Measurements from ENCODE around the gene RBM39.
"Not testable (repeated sequence)": the region's sequence is repeated elsewhere in the genome, so short reads cannot be mapped to it uniquely, and the experiment has no call there.

The RBM39 gene

DNA sequence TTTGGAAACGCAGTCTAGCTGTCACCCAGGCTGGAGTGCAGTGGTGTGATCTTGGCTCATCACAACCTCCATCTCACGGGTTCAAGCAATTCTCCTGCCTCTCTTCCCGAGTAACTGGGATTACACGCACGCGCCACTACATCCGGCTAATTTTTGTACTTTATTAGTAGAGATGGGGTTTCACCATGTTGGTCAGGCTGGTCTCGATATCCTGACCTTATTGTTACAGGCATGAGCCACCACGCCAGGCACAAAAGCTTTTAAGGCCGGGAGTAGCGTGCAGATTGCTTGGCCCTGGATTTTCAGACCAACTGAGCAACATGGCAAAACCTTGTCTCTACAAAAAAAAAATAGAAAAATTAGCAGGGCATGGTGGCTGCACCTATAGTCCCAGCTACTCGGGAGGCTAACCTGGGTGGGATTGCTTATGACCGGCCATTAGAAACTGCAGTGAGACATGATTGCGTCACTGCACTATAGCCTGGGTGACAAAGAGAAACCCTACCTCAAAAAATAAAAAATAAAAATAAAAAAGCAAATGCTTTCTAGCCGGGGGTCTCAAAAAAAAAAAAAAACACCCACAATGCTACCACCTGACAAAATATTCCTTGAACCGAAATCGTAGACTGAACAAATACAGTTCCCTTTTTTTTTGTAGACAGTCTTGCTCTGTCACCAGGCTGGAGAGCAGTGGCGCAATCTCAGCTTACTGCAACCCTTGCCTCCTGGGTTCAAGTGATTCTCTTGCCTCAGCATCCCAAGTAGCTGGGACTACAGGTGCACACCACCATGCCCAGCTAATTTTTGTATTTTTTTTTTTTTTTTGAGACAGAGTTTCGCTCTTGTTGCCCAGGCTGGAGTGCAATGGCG is 15.0 kb downstream of the RBM39 start:
- DNase-seq (ENCODE audit: low read depth, low spot score) = no peak

- no peak for DNase-seq (ENCODE audit: low read depth, low spot score)
Observed at GRCh38 chr20:35724321-35725230, 17.5 kb downstream of the RBM39 start.

- DNase-seq (ENCODE audit: low read depth, low spot score) = not testable (repeated sequence)
Observed at GRCh38 chr20:35723652-35724320, 18.3 kb downstream of the RBM39 start.

- not testable (repeated sequence) for DNase-seq (ENCODE audit: low read depth, low spot score)
Observed at GRCh38 chr20:35723275-35723639, 18.8 kb downstream of the RBM39 start.

DNA sequence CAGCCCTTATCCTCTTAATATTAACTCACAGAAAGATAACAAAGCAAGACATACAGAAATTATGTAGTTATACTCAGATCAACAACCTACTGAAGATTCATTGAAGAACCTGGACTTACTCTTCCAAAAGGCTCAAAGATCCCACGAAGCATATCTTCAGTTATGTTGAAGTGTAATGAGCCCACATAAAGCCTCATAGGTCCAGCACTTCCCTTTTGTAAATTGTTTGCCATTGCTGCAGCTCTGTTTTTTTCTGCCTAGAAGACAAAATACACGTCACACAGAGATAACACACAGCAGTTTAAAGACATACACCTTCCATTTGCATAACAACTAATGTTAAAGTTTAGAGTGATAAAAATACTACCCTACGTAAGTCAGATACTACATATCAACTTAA is 20.4 kb downstream of the RBM39 start:
- no peak for DNase-seq (ENCODE audit: low read depth, low spot score)

- DNase-seq (ENCODE audit: low read depth, low spot score) = no peak
Observed at GRCh38 chr20:35721219-35721618, 20.8 kb downstream of the RBM39 start.

GRCh38 chr20:35720165-35721123 is 21.6 kb downstream of the RBM39 start:
- no peak for DNase-seq (ENCODE audit: low read depth, low spot score)

GRCh38 chr20:35719717-35720116 is 22.3 kb downstream of the RBM39 start:
- DNase-seq (ENCODE audit: low read depth, low spot score) = no peak

- DNase-seq (ENCODE audit: low read depth, low spot score) = no peak
Observed at GRCh38 chr20:35718972-35719635, 23.0 kb downstream of the RBM39 start.

GRCh38 chr20:35718321-35718720 is 23.7 kb downstream of the RBM39 start:
- not testable (repeated sequence) for DNase-seq (ENCODE audit: low read depth, low spot score)

DNA sequence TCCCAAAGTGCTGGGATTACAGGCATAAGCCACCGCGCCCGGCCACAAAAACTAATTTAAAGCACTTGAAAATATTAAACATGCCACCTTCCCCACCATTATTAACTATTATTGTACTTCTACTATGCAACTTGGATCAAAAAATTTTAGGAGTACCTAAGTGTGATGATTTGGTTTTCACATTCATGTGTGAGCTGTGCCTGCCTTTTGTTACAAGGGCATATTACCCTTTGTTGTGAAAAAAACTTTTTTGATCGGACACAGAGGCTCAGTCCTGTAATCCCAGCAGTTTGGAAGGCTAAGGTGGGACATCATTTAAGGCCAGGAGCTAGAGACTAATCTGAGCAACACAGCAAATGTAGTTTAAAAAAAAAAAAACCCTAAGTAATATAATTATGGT is 25.7 kb downstream of the RBM39 start:
- DNase-seq (ENCODE audit: low read depth, low spot score) = no peak

GRCh38 chr20:35715652-35716051 is 26.4 kb downstream of the RBM39 start:
- DNase-seq (ENCODE audit: low read depth, low spot score) = no peak

- no peak for DNase-seq (ENCODE audit: low read depth, low spot score)
Observed at GRCh38 chr20:35714127-35714526, 27.9 kb downstream of the RBM39 start.

DNA sequence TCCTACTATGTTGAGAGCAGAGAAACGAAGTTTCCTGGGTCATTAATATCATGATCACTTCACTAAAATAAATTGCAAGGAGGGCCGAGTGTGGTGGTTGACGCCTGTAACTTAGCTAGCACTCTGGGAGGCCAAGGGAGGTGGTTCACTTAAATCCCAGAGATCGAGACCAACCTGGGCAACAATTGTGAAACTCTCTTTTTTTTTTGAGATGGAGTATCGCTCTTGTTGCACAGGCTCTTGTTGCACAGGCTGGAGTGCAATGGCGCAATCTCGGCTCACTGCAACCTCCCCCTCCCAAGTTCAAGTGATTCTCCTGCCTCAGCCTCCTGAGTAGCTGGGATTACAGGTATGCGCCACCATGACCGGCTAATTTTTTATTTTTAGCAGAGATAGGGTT is 28.9 kb downstream of the RBM39 start:
- not testable (repeated sequence) for DNase-seq (ENCODE audit: low read depth, low spot score)

- no peak for DNase-seq (ENCODE audit: low read depth, low spot score)
Observed at GRCh38 chr20:35711588-35712209, 30.4 kb downstream of the RBM39 start.

- DNase-seq (ENCODE audit: low read depth, low spot score) = no peak
Observed at GRCh38 chr20:35710884-35711587, 31.0 kb downstream of the RBM39 start.

DNA sequence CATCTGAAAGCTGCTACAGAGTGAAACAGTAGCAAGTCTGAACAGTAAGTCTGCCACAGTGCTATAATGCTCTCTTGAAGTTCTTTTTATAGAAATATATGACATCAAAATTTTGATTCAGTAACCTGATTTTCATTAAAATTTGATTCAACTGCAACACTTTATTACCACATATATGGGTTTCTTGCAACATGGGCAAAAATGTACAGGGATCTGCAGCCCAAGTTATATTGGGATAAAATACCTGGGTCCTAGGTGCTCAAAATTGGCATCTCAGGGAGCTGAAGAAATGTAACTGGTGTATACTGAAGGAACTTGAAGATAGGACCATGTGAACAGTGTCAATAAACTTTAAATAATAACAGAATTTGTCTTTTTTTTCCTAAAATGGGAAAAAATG is 32.0 kb downstream of the RBM39 start:
- DNase-seq (ENCODE audit: low read depth, low spot score) = no peak

DNA sequence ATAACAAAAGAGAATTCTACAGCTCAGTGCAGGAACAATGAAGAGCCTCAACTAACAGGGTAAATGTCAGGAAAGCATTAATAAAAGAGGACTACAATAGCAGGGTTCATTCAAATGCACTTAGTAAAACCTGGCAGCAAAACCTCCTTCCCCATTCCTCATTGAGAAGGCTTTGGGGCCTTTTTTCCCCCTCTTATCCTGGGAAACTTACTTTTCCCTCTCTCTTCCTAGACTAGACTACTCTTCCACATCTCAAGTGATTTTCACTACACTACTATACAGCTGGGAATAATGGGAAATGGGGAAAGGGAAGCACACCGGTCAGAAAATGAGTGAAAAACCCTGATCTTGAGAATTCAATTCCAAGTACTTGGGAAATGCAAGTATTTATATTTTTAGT is 32.8 kb downstream of the RBM39 start:
- no peak for DNase-seq (ENCODE audit: low read depth, low spot score)

- no peak for DNase-seq (ENCODE audit: low read depth, low spot score)
Observed at GRCh38 chr20:35708502-35708901, 33.6 kb downstream of the RBM39 start.
